SK-N-SH (cell line): ENCODE measurements around the gene TSPAN31.

ENCODE experiments used
- EP300 ChIP-seq, 2 experiments: IDR thresholded peaks; 2 replicates each; pipeline versions ENCODE4 v1.4.0 to v1.6.1; 2012; ENCODE audit warnings: borderline replicate concordance in 1 of 2, low read depth in 1 of 2, low read length in 1 of 2
- EZH2phosphoT487 ChIP-seq: fragments of 200-600 bp; sonication (generic); IDR thresholded peaks from 2 replicates; pipeline ENCODE4 v1.6.1; 2017; ENCODE audit warnings: low read depth, mixed run types, mild to moderate bottlenecking, antibody characterized with exemption, moderate library complexity, borderline replicate concordance
- GATA2 ChIP-seq: sonication (generic); formaldehyde crosslinking; IDR thresholded peaks from 2 replicates; pipeline ENCODE4 v1.5.0; 2020; ENCODE audit warnings: mild to moderate bottlenecking, missing genetic modification reagents
- POLR2AphosphoS5 ChIP-seq: IDR thresholded peaks from 2 replicates; pipeline ENCODE4 v1.6.1; 2012; ENCODE audit warnings: low read depth, low read length
- RCOR1 ChIP-seq: fragments of 150-350 bp; IDR thresholded peaks from 2 replicates; pipeline ENCODE4 v1.6.1; 2017; ENCODE audit warnings: antibody characterized with exemption, low read length
- RFX5 ChIP-seq: IDR thresholded peaks from 2 replicates; pipeline ENCODE4 v1.6.1; 2012; ENCODE audit warnings: mild to moderate bottlenecking, improper control_type of control experiment, low read length
- TCF12 ChIP-seq: IDR thresholded peaks from 2 replicates; pipeline ENCODE4 v1.4.0; 2012
- YY1 ChIP-seq: IDR thresholded peaks from 2 replicates; pipeline ENCODE4 v1.4.0; 2012; ENCODE audit warnings: low read depth, mild to moderate bottlenecking
- TF ChIP-seq, protein P1 (sequence below): fragments of 200-600 bp; sonication (generic); IDR thresholded peaks from 2 replicates; pipeline ENCODE4 v1.6.1; 2017; ENCODE audit warnings: antibody characterized with exemption, mild to moderate bottlenecking, moderate library complexity
- TF ChIP-seq, protein P2 (sequence below): fragments of 150-350 bp; IDR thresholded peaks from 2 replicates; pipeline ENCODE4 v1.6.1; 2017; ENCODE audit warnings: antibody characterized with exemption, low read length, low read depth, borderline replicate concordance
- TF ChIP-seq, protein P3 (sequence below): IDR thresholded peaks from 2 replicates; pipeline ENCODE4 v1.4.0; 2012; ENCODE audit warnings: low read depth, borderline replicate concordance
- TF ChIP-seq, protein P4 (sequence below): fragments of 150-350 bp; IDR thresholded peaks from 2 replicates; pipeline ENCODE4 v1.6.1; 2016; ENCODE audit warnings: mild to moderate bottlenecking, low read depth, low read length
- TF ChIP-seq, protein P5 (sequence below): IDR thresholded peaks from 2 replicates; pipeline ENCODE4 v1.6.1; 2012; ENCODE audit warnings: mild to moderate bottlenecking, low read depth, low read length, moderate library complexity

DNA sequence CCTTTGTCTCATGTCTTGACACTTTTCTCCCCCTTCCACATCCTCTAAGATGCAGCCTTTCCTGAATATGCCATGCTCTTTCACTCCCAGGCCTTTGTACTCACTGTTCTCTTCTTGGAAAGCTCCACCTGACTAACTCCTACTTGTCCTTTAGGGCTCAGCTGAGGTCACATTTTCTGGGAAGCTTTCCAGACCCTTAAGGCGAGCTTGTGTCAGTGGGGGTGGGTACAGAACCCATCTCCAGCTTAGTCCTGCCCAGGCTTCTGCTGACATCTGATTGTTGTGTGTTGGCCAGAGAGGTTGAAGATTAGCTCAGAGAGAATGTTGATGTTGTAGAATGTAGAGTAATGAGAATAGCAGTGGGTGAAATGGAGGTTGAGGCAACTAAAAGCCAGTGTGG is 34.9 kb downstream of the TSPAN31 start:
- TF ChIP-seq, protein P1, sequence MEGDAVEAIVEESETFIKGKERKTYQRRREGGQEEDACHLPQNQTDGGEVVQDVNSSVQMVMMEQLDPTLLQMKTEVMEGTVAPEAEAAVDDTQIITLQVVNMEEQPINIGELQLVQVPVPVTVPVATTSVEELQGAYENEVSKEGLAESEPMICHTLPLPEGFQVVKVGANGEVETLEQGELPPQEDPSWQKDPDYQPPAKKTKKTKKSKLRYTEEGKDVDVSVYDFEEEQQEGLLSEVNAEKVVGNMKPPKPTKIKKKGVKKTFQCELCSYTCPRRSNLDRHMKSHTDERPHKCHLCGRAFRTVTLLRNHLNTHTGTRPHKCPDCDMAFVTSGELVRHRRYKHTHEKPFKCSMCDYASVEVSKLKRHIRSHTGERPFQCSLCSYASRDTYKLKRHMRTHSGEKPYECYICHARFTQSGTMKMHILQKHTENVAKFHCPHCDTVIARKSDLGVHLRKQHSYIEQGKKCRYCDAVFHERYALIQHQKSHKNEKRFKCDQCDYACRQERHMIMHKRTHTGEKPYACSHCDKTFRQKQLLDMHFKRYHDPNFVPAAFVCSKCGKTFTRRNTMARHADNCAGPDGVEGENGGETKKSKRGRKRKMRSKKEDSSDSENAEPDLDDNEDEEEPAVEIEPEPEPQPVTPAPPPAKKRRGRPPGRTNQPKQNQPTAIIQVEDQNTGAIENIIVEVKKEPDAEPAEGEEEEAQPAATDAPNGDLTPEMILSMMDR = no peak
- TF ChIP-seq, protein P2, sequence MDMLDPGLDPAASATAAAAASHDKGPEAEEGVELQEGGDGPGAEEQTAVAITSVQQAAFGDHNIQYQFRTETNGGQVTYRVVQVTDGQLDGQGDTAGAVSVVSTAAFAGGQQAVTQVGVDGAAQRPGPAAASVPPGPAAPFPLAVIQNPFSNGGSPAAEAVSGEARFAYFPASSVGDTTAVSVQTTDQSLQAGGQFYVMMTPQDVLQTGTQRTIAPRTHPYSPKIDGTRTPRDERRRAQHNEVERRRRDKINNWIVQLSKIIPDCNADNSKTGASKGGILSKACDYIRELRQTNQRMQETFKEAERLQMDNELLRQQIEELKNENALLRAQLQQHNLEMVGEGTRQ = no peak
- TF ChIP-seq, protein P3, sequence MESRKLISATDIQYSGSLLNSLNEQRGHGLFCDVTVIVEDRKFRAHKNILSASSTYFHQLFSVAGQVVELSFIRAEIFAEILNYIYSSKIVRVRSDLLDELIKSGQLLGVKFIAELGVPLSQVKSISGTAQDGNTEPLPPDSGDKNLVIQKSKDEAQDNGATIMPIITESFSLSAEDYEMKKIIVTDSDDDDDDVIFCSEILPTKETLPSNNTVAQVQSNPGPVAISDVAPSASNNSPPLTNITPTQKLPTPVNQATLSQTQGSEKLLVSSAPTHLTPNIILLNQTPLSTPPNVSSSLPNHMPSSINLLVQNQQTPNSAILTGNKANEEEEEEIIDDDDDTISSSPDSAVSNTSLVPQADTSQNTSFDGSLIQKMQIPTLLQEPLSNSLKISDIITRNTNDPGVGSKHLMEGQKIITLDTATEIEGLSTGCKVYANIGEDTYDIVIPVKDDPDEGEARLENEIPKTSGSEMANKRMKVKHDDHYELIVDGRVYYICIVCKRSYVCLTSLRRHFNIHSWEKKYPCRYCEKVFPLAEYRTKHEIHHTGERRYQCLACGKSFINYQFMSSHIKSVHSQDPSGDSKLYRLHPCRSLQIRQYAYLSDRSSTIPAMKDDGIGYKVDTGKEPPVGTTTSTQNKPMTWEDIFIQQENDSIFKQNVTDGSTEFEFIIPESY = no peak
- TF ChIP-seq, protein P4, sequence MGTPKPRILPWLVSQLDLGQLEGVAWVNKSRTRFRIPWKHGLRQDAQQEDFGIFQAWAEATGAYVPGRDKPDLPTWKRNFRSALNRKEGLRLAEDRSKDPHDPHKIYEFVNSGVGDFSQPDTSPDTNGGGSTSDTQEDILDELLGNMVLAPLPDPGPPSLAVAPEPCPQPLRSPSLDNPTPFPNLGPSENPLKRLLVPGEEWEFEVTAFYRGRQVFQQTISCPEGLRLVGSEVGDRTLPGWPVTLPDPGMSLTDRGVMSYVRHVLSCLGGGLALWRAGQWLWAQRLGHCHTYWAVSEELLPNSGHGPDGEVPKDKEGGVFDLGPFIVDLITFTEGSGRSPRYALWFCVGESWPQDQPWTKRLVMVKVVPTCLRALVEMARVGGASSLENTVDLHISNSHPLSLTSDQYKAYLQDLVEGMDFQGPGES = no peak
- no peak for TF ChIP-seq POLR2AphosphoS5
- no peak for TF ChIP-seq RFX5
- no peak for TF ChIP-seq TCF12
- TF ChIP-seq GATA2 (CRISPR knock-in tag) = no peak
- no peak for TF ChIP-seq EP300 (IDR thresholded peaks at IDR 0.05; ENCODE audit: borderline replicate concordance in 1 of 2, low read depth in 1 of 2, low read length in 1 of 2)
- TF ChIP-seq, protein P5, sequence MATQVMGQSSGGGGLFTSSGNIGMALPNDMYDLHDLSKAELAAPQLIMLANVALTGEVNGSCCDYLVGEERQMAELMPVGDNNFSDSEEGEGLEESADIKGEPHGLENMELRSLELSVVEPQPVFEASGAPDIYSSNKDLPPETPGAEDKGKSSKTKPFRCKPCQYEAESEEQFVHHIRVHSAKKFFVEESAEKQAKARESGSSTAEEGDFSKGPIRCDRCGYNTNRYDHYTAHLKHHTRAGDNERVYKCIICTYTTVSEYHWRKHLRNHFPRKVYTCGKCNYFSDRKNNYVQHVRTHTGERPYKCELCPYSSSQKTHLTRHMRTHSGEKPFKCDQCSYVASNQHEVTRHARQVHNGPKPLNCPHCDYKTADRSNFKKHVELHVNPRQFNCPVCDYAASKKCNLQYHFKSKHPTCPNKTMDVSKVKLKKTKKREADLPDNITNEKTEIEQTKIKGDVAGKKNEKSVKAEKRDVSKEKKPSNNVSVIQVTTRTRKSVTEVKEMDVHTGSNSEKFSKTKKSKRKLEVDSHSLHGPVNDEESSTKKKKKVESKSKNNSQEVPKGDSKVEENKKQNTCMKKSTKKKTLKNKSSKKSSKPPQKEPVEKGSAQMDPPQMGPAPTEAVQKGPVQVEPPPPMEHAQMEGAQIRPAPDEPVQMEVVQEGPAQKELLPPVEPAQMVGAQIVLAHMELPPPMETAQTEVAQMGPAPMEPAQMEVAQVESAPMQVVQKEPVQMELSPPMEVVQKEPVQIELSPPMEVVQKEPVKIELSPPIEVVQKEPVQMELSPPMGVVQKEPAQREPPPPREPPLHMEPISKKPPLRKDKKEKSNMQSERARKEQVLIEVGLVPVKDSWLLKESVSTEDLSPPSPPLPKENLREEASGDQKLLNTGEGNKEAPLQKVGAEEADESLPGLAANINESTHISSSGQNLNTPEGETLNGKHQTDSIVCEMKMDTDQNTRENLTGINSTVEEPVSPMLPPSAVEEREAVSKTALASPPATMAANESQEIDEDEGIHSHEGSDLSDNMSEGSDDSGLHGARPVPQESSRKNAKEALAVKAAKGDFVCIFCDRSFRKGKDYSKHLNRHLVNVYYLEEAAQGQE = no peak
- no peak for TF ChIP-seq RCOR1
- no peak for TF ChIP-seq EZH2phosphoT487
- TF ChIP-seq YY1 = no peak
